ENCODE results near the gene LGMN.
A peak's percentile ranks its signal among the peaks of the same experiment; 100 is the strongest.
"Not testable (repeated sequence)": the region's sequence is repeated elsewhere in the genome, so short reads cannot be mapped to it uniquely, and the experiment has no call there.

Gene LGMN

GRCh38 chr14:92778868-92779565 is 30.6 kb upstream of the LGMN start:
- peaks cover 18% of the 10 kb centered on the region for H3K4me1 Mint-ChIP-seq (ENCODE audit: low read depth)
- not testable (repeated sequence) for H3K27ac Mint-ChIP-seq; H3K36me3 Mint-ChIP-seq (ENCODE audit: low read depth); H3K9me3 Mint-ChIP-seq; DNase-seq (ENCODE audit: low spot score); H3K4me3 Mint-ChIP-seq
- H3K27me3 Mint-ChIP-seq (ENCODE audit: low read depth), result peaks cover 42% of the 10 kb centered on the region

GRCh38 chr14:92775292-92775691 is 26.9 kb upstream of the LGMN start:
- Mint-ChIP-seq H3K27me3 (ENCODE audit: low read depth) (peaks cover 51% of the 10 kb centered on the region), H3K4me1 (ENCODE audit: low read depth) (peaks cover 23% of the 10 kb centered on the region), H3K27ac (peak overlapping the region; percentile 39)
- not testable (repeated sequence) for H3K9me3 Mint-ChIP-seq; H3K4me3 Mint-ChIP-seq; H3K36me3 Mint-ChIP-seq (ENCODE audit: low read depth)
- peak; percentile 70 for DNase-seq (ENCODE audit: low spot score)

- peaks cover 25% of the 10 kb centered on the region for H3K4me1 Mint-ChIP-seq (ENCODE audit: low read depth)
- peaks cover 51% of the 10 kb centered on the region for H3K27me3 Mint-ChIP-seq (ENCODE audit: low read depth)
- H3K27ac Mint-ChIP-seq, result no peak overlapping the region
- no peak for DNase-seq (ENCODE audit: low spot score)
- no peaks in the 10 kb centered on the region for H3K9me3 Mint-ChIP-seq
- no peaks in the 10 kb centered on the region for H3K36me3 Mint-ChIP-seq (ENCODE audit: low read depth)
- no peak overlapping the region for H3K4me3 Mint-ChIP-seq
Observed at GRCh38 chr14:92774572-92774971, 26.1 kb upstream of the LGMN start.

GRCh38 chr14:92770484-92770883 is 22.1 kb upstream of the LGMN start:
- no peak overlapping the region for H3K4me3 Mint-ChIP-seq

GRCh38 chr14:92768795-92769194 is 20.4 kb upstream of the LGMN start:
- Mint-ChIP-seq H3K27ac (peak overlapping the region; percentile 49), H3K9me3 (no peaks in the 10 kb centered on the region), H3K36me3 (ENCODE audit: low read depth) (no peaks in the 10 kb centered on the region), H3K27me3 (ENCODE audit: low read depth) (peaks cover 50% of the 10 kb centered on the region), H3K4me1 (ENCODE audit: low read depth) (peaks cover 17% of the 10 kb centered on the region), H3K4me3 (no peak overlapping the region)
- no peak for DNase-seq (ENCODE audit: low spot score)

More at GRCh38 chr14:92770484-92770883, 22.1 kb upstream of the LGMN start:
- peaks cover 51% of the 10 kb centered on the region for H3K27me3 Mint-ChIP-seq (ENCODE audit: low read depth)
- no peaks in the 10 kb centered on the region for H3K9me3 Mint-ChIP-seq
- peak overlapping the region; percentile 15 for H3K27ac Mint-ChIP-seq
- DNase-seq (ENCODE audit: low spot score), result no peak
- H3K4me1 Mint-ChIP-seq (ENCODE audit: low read depth), result peaks cover 26% of the 10 kb centered on the region
- no peaks in the 10 kb centered on the region for H3K36me3 Mint-ChIP-seq (ENCODE audit: low read depth)

GRCh38 chr14:92768236-92768635 is 19.8 kb upstream of the LGMN start:
- not testable (repeated sequence) for H3K36me3 Mint-ChIP-seq (ENCODE audit: low read depth); H3K9me3 Mint-ChIP-seq; H3K4me3 Mint-ChIP-seq
- peak; percentile 73 for DNase-seq (ENCODE audit: low spot score)
- Mint-ChIP-seq H3K27me3 (ENCODE audit: low read depth) (peaks cover 47% of the 10 kb centered on the region), H3K27ac (peak overlapping the region; percentile 49), H3K4me1 (ENCODE audit: low read depth) (peaks cover 17% of the 10 kb centered on the region)

GRCh38 chr14:92763666-92764631 is 15.5 kb upstream of the LGMN start:
- Mint-ChIP-seq H3K27me3 (ENCODE audit: low read depth) (peaks cover 57% of the 10 kb centered on the region), H3K4me1 (ENCODE audit: low read depth) (peaks cover 33% of the 10 kb centered on the region)
- H3K36me3 Mint-ChIP-seq (ENCODE audit: low read depth); H3K4me3 Mint-ChIP-seq; H3K9me3 Mint-ChIP-seq; DNase-seq (ENCODE audit: low spot score); H3K27ac Mint-ChIP-seq: not testable (repeated sequence)

GRCh38 chr14:92760524-92760805 is 12.0 kb upstream of the LGMN start:
- no peak for DNase-seq (ENCODE audit: low spot score)
- peak overlapping the region; percentile 6 for H3K27ac Mint-ChIP-seq
- H3K4me3 Mint-ChIP-seq, result peak overlapping the region; percentile 60
- peaks cover 4% of the 10 kb centered on the region for H3K36me3 Mint-ChIP-seq (ENCODE audit: low read depth)
- peaks cover 34% of the 10 kb centered on the region for H3K4me1 Mint-ChIP-seq (ENCODE audit: low read depth)
- H3K27me3 Mint-ChIP-seq (ENCODE audit: low read depth), result peaks cover 50% of the 10 kb centered on the region
- peaks cover 8% of the 10 kb centered on the region for H3K9me3 Mint-ChIP-seq

GRCh38 chr14:92759679-92760523 is 11.5 kb upstream of the LGMN start:
- peak; percentile 21 for DNase-seq (ENCODE audit: low spot score)

GRCh38 chr14:92759300-92759678 is 10.9 kb upstream of the LGMN start:
- DNase-seq (ENCODE audit: low spot score), result no peak
- Mint-ChIP-seq H3K27ac (peak overlapping the region; percentile 68), H3K4me3 (no peak overlapping the region), H3K36me3 (ENCODE audit: low read depth) (peaks cover 4% of the 10 kb centered on the region), H3K9me3 (peaks cover 8% of the 10 kb centered on the region), H3K4me1 (ENCODE audit: low read depth) (peaks cover 34% of the 10 kb centered on the region), H3K27me3 (ENCODE audit: low read depth) (peaks cover 46% of the 10 kb centered on the region)

More at GRCh38 chr14:92759679-92760523, 11.5 kb upstream of the LGMN start:
- peaks cover 8% of the 10 kb centered on the region for H3K9me3 Mint-ChIP-seq
- H3K27me3 Mint-ChIP-seq (ENCODE audit: low read depth), result peaks cover 48% of the 10 kb centered on the region
- H3K4me3 Mint-ChIP-seq, result peak overlapping the region; percentile 60
- peaks cover 34% of the 10 kb centered on the region for H3K4me1 Mint-ChIP-seq (ENCODE audit: low read depth)
- H3K36me3 Mint-ChIP-seq (ENCODE audit: low read depth), result peaks cover 4% of the 10 kb centered on the region
- H3K27ac Mint-ChIP-seq, result peak overlapping the region; percentile 68

- Mint-ChIP-seq H3K9me3 (peaks cover 8% of the 10 kb centered on the region), H3K27ac (no peak overlapping the region), H3K4me1 (ENCODE audit: low read depth) (peaks cover 36% of the 10 kb centered on the region), H3K36me3 (ENCODE audit: low read depth) (peaks cover 4% of the 10 kb centered on the region), H3K27me3 (ENCODE audit: low read depth) (peaks cover 50% of the 10 kb centered on the region), H3K4me3 (no peak overlapping the region)
- DNase-seq (ENCODE audit: low spot score), result no peak
Observed at GRCh38 chr14:92756446-92756845, 8.0 kb upstream of the LGMN start.

GRCh38 chr14:92755495-92755894 is 7.1 kb upstream of the LGMN start:
- H3K4me1 Mint-ChIP-seq (ENCODE audit: low read depth), result peaks cover 30% of the 10 kb centered on the region
- H3K27ac Mint-ChIP-seq, result no peak overlapping the region
- peaks cover 4% of the 10 kb centered on the region for H3K36me3 Mint-ChIP-seq (ENCODE audit: low read depth)
- H3K9me3 Mint-ChIP-seq, result peaks cover 8% of the 10 kb centered on the region
- H3K27me3 Mint-ChIP-seq (ENCODE audit: low read depth), result peaks cover 46% of the 10 kb centered on the region
- H3K4me3 Mint-ChIP-seq, result no peak overlapping the region
- DNase-seq (ENCODE audit: low spot score), result no peak

- H3K36me3 Mint-ChIP-seq (ENCODE audit: low read depth), result peaks cover 4% of the 10 kb centered on the region
- H3K4me3 Mint-ChIP-seq, result no peak overlapping the region
- no peak overlapping the region for H3K27ac Mint-ChIP-seq
- H3K4me1 Mint-ChIP-seq (ENCODE audit: low read depth), result peaks cover 30% of the 10 kb centered on the region
- H3K9me3 Mint-ChIP-seq, result peaks cover 8% of the 10 kb centered on the region
- DNase-seq (ENCODE audit: low spot score), result no peak
- H3K27me3 Mint-ChIP-seq (ENCODE audit: low read depth), result peaks cover 49% of the 10 kb centered on the region
Observed at GRCh38 chr14:92754966-92755365, 6.5 kb upstream of the LGMN start.
